Lung microvascular endothelial cell (primary cell): ENCODE measurements around the gene TOM1L2. TPM values are rescaled to one million over a fixed set of nuclear protein-coding genes. Genes with fewer than 3 reads are reported as not detected.

ENCODE experiments used
- DNase-seq, 2 donors: peaks; one replicate each; pipeline versions ENCODE4 v3.0.0 to v3.0.0-alpha.2; 2010; ENCODE audit warnings: low read depth in 2 of 2
- total RNA-seq: library from RNA; depleted of rRNA; stranded (reverse); fragments of >200 nt; gene quantifications from 2 replicates; pipeline ENCODE4 v1.2.1, GENCODE V29; 2014

Gene TOM1L2
- total RNA-seq, 1 donor from 2014 or later: 18.5 TPM

GRCh38 chr17:17876959-17877528, 95.2 kb downstream of the TOM1L2 start:
- DNase-seq: peak in 1 of 2 donors; percentile 6

DNA sequence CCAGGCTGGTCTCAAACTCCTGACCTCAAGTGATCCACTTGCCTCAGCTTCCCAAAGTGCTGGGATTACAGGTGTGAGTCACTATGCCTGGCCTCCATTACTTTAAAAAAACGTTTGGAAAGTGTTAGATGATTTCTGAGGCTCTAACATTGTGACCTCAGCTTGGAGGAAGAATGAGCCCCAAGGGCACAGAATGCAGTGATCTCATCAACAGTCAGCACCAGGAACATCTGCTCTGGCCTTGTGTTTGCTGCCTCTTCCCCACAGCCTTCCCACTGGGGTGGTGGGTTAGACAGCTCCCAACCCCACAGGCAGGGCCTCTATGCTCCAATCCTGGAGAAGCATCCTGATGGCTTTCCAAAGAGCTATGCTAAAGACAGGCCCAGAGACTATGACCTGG, 97.7 kb downstream of the TOM1L2 start:
- peak in 1 of 2 donors; percentile 55 for DNase-seq

DNA sequence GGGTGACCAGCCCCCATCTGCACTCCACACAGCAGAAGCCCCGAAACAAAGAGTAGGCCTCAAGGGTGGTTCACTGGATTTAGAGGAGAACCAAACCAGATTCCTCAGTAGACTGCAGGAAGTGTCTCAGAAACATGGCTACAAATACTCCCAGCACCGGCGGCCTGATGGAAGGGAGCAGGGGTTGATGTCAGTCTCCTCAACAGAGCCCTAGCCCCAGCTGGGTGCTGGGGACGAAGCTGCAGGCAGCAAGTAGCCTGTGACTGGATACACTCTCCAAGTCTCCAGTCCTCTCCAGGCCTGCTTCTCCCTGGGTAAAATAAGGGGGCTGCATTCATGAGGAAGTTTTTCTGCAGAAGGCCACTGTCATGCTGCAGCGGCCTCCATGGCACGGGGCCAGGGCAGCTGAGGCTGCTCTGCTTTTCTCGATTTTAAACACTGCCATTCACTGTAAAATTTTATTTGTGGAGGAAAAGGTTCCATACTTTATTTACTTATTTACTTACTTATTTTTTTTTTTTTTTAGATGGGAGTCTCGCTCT, 98.7 kb downstream of the TOM1L2 start:
- no peak for DNase-seq

DNA sequence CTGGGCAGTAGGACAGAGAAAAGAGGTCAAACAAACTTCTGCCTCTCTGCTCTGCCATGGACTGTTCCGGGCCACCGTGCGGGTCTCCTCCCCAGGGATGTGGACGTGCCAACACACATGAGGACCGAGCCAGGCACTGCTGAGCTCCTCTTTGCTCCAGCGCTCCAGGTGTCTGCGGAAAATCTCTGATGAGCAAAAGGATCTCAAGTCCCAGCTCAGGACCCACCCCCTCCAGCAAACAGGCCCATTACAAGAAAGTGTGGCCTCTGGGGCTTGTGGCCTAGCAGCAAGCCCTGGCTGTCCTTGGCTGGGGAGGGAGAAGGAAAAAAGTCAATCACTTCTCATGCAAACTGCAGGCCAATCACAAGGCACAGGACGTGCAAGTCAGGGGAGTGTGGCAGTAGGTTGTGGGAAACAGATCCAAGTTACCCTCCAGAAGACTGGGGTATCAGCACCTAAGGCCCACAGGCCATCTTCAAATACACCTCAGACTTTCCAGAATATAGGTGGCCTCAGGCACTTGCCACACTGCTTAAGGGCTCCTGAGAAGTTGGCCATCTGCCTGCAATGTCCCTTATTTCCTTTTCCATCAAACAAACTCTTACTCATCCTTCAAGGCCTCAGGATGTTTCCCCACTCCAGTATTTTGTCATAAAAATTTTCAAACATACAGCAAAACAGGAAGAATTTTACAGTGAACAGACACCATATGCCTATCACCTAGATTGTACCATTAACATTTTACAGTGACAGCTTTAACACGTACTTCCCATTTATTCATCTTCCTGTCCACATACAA, 99.5 kb downstream of the TOM1L2 start:
- peak in 1 of 2 donors; percentile 37 for DNase-seq

GRCh38 chr17:17871913-17872312, 100.3 kb downstream of the TOM1L2 start:
- peak; percentile 32 to 62 for DNase-seq

DNA sequence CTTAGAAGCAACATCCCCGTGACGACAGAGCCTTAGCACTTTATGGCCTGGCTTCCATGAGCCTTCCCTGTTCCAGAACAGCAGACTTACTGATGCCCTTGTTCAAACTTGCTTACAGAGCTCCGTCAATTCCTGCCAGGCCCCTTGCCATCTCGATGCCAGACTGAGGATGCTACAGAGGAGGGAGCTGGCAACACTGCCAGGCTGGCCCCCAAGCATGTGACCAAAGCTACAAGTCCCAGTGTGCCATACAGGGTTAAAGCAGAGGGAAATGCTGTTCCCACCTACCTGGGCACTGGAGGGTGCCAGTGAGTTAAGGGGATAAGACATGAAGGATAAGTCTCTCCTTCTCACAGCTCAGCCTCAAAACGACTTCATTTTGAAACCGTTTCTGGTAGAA, 102.0 kb downstream of the TOM1L2 start:
- no peak for DNase-seq

GRCh38 chr17:17868641-17869522, 103.3 kb downstream of the TOM1L2 start:
- DNase-seq: peak; percentile 80 to 87

- DNase-seq: no peak
These were observed 105.3 kb downstream of the TOM1L2 start for GRCh38 chr17:17866897-17867296.

- no peak for DNase-seq
These were observed 105.8 kb downstream of the TOM1L2 start for GRCh38 chr17:17866425-17866824.

DNA sequence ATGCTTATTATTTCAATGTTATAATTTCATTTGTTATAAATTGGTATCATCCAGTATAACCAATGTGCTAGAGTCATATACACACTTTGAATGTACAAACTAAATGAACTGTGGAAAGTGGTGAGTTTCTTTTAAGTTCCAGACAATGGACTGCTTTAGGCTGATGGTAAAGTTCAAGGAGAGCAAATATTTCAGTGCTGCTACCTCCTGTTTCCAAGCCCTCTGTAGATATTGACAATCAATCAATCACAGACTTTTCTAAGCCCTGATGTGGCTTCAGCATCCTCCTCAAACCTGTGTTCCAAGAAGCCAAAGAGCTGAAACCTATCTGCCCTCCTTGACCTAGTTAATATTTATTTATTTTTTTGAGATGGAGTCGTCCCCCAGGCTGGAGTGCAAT, 107.2 kb downstream of the TOM1L2 start:
- DNase-seq: no peak

- DNase-seq: no peak
These were observed 111.5 kb downstream of the TOM1L2 start for GRCh38 chr17:17860766-17861107.

- DNase-seq: peak; percentile 58 to 76
These were observed 112.1 kb downstream of the TOM1L2 start for GRCh38 chr17:17859909-17860765.

DNA sequence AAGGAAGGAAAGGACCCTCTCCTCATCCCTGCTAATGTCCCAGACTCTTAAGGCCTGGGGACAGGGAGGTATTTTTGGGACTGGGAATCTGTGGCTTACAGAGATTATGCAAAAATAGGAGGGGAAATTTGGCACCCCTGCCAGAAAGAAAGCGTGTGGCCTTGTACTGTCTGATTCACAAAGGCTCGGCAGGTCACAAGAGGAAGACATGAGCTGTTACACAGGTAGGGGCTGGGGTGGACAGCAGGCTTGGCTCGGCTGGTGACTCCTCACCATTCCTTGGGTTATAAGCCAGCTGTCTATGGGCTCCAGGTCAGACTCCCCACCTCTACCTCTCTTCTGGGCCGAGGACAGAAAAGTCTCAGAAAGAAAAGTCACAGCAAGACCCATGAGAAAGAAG, 114.7 kb downstream of the TOM1L2 start:
- no peak for DNase-seq

DNA sequence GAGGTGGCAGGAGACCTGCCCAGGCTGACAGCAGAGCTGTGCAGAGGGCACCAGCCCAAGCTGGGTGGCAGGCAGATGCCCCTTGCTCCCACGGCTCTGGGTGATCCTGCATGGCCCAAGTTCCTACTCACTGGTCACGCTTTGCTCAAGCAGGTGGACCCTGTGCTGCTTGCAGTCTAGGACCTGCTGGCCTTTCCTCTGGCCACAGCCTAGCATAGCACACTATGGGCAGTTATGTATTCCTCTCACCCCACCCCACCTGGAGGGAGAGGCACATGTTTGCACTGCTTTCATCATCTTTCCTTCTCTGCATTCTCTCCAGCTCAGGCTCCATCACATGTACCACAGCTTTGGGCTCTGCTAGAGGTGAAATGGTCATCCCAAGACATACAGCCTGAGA, 115.8 kb downstream of the TOM1L2 start:
- DNase-seq: no peak

DNA sequence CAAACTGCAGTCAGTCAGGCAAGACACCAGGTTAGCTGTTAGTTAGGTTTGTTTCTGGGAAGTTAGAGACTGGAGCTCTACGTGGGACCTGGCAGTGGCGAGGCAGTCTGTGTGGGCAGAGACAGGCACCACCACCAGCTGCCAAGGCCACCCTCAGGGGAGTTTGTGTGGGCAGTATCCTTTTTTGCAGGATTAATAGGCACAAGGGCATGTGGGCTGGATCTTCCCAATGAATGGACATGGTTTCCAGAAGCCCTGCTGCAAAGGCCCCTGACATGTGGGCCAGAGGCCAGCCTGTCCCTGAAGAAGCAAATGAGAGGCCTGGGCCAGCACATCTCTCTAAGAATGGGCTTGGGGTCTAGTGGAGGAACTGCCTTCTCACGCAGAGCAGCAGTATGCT, 116.2 kb downstream of the TOM1L2 start:
- DNase-seq: no peak

- DNase-seq: no peak
These were observed 118.3 kb downstream of the TOM1L2 start for GRCh38 chr17:17853811-17854447.

DNA sequence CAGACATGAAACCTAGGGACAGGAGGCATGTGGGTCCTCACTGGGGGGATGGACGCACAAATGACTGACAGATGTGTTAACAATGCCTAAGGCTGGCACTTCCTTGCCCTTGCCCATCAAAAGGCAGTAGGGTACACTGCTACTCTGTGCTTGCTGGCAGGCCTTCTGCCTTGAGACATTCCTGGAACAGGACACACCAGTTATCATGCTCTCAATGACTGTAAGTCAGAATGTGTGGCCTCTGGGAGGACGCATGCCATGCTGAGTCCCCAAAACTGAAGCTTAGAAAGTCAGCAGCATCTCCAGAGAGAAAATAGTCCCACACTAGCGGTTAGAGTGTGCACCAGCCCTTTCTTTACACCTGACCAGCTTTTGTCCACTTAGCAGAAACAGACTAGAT, 119.3 kb downstream of the TOM1L2 start:
- no peak for DNase-seq

- DNase-seq: no peak
These were observed 120.8 kb downstream of the TOM1L2 start for GRCh38 chr17:17851103-17852002.

DNA sequence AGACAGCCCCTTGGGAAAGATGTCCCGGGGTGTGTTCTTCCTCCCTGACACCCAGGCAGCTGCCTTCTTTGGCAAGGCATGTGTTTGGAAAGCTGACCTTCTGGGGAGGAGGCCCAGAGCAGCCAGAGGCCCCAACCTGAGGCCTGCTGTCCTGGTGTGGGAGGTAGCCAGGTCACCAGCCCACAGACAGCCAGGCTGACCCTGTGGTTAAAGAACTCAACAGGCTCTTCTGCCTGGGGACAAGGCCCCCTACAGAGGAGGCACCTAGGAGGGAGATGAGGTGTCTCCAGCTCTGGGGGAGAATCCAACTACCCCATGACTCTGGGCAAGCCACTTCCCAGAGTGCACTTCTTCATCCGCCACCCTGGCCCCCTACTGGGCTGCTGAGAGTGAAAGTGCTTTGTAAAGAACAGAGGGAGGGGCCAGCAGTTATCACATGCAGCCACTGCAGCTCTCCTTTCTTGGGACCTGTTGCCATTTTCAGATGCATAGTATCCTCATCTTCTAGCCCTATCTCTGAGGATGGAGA, 122.3 kb downstream of the TOM1L2 start:
- peak; percentile 52 to 61 for DNase-seq
